GM23338 (cell line): Measurements from ENCODE around the gene ZSCAN21. TPM values are rescaled to one million over a fixed set of nuclear protein-coding genes. Genes with fewer than 3 reads are reported as not detected.

Experiments used
- ATAC-seq: fragments of 200-7000 bp; cut with Tn5 transposase; 3 replicates; pipeline ENCODE4 v1.9.1; 2020
- DNase-seq: peaks from one replicate; pipeline ENCODE4 v3.0.0-alpha.2; 2015; ENCODE audit warnings: low spot score
- H2AFZ ChIP-seq: fragments of 200-600 bp; sonication (generic); 2 replicates; pipeline ENCODE4 v1.8.0; 2016; ENCODE audit warnings: antibody characterized with exemption, mild to moderate bottlenecking, moderate library complexity
- H3F3A ChIP-seq: fragments of 200-600 bp; sonication (generic); replicated peaks from 2 replicates; pipeline ENCODE4 v1.8.0; 2017; ENCODE audit warnings: antibody characterized with exemption, mixed run types, low read depth
- H3K27ac ChIP-seq: fragments of 200-600 bp; sonication (generic); 2 replicates; pipeline ENCODE4 v1.6.1; 2016; ENCODE audit warnings: low read depth
- H3K27me3 ChIP-seq: fragments of 200-600 bp; sonication (generic); 2 replicates; pipeline ENCODE4 v1.8.0; 2016; ENCODE audit warnings: mild to moderate bottlenecking, mixed run types, moderate library complexity; ENCODE audit not compliant: insufficient read depth
- H3K36me3 ChIP-seq: fragments of 200-600 bp; sonication (generic); 2 replicates; pipeline ENCODE4 v1.8.0; 2016; ENCODE audit warnings: mild to moderate bottlenecking; ENCODE audit not compliant: insufficient read depth
- H3K4me1 ChIP-seq: fragments of 200-600 bp; sonication (generic); 2 replicates; pipeline ENCODE4 v1.8.0; 2016; ENCODE audit warnings: mild to moderate bottlenecking, moderate library complexity; ENCODE audit not compliant: insufficient read depth
- H3K4me2 ChIP-seq: fragments of 200-600 bp; sonication (generic); 2 replicates; pipeline ENCODE4 v1.7.1; 2017; ENCODE audit warnings: mixed run types
- H3K4me3 ChIP-seq: fragments of 200-600 bp; sonication (generic); 2 replicates; pipeline ENCODE4 v1.6.1; 2016; ENCODE audit warnings: mixed run types
- H3K79me2 ChIP-seq: fragments of 200-600 bp; sonication (generic); replicated peaks from 2 replicates; pipeline ENCODE4 v1.8.0; 2017; ENCODE audit warnings: mild to moderate bottlenecking; ENCODE audit not compliant: insufficient read depth
- H3K9me2 ChIP-seq: fragments of 200-600 bp; sonication (generic); 2 replicates; pipeline ENCODE4 v1.8.0; 2017; ENCODE audit not compliant: insufficient read depth
- H4K20me1 ChIP-seq: fragments of 200-600 bp; sonication (generic); replicated peaks from 2 replicates; pipeline ENCODE4 v1.8.0; 2017; ENCODE audit warnings: mild to moderate bottlenecking; ENCODE audit not compliant: insufficient read depth
- H3K27ac Mint-ChIP-seq: 2 replicates; pipeline ENCODE4 v1.8.0; 2020; ENCODE audit warnings: inconsistent platforms, mild to moderate bottlenecking, moderate library complexity, mixed read lengths
- H3K27me3 Mint-ChIP-seq: 3 replicates; pipeline ENCODE4 v1.8.0; 2022; ENCODE audit warnings: low read depth, mild to moderate bottlenecking, moderate library complexity, mixed read lengths, inconsistent platforms; ENCODE audit not compliant: insufficient read depth, poor library complexity
- H3K36me3 Mint-ChIP-seq: 3 replicates; pipeline ENCODE4 v1.8.0; 2021; ENCODE audit warnings: low read depth, mild to moderate bottlenecking, inconsistent platforms, moderate library complexity, mixed read lengths
- H3K4me1 Mint-ChIP-seq: 3 replicates; pipeline ENCODE4 v1.8.0; 2020; ENCODE audit warnings: mild to moderate bottlenecking, inconsistent platforms, mixed read lengths
- H3K4me3 Mint-ChIP-seq: 3 replicates; pipeline ENCODE4 v1.8.0; 2021; ENCODE audit warnings: moderate library complexity, mild to moderate bottlenecking, inconsistent platforms, mixed read lengths
- H3K9me3 Mint-ChIP-seq: 3 replicates; pipeline ENCODE4 v1.8.0; 2020; ENCODE audit warnings: moderate library complexity, mild to moderate bottlenecking, inconsistent platforms, mixed read lengths
- CREB1 ChIP-seq: fragments of 250-450 bp; sonication (Bioruptor Pico); IDR thresholded peaks from 2 replicates; pipeline ENCODE4 v1.5.0; 2020; ENCODE audit warnings: low read depth, mild to moderate bottlenecking, moderate library complexity
- EZH2 ChIP-seq: fragments of 200-600 bp; sonication (generic); IDR thresholded peaks from one replicate; pipeline ENCODE4 v1.8.0; 2017; ENCODE audit warnings: antibody characterized with exemption, mild to moderate bottlenecking, low read depth; ENCODE audit not compliant: unreplicated experiment
- EZH2phosphoT487 ChIP-seq: fragments of 200-600 bp; sonication (generic); IDR thresholded peaks from one replicate; pipeline ENCODE4 v1.8.1; 2018; ENCODE audit warnings: antibody characterized with exemption; ENCODE audit not compliant: unreplicated experiment
- JUNB ChIP-seq: IDR thresholded peaks from one replicate; pipeline ENCODE4 v1.6.1; 2016; ENCODE audit warnings: antibody characterized with exemption; ENCODE audit not compliant: unreplicated experiment
- NANOG ChIP-seq: IDR thresholded peaks from 2 replicates; pipeline ENCODE4 v1.6.1; 2016; ENCODE audit warnings: antibody characterized with exemption, borderline replicate concordance
- POLR2AphosphoS5 ChIP-seq: IDR thresholded peaks from 2 replicates; pipeline ENCODE4 v1.6.1; 2016; ENCODE audit warnings: antibody characterized with exemption, low read depth
- STAT1 ChIP-seq: IDR thresholded peaks from one replicate; pipeline ENCODE4 v1.6.1; 2016; ENCODE audit warnings: antibody characterized with exemption; ENCODE audit not compliant: unreplicated experiment
- ZNF114 ChIP-seq: fragments of 250-450 bp; sonication (Bioruptor Pico); IDR thresholded peaks from 2 replicates; pipeline ENCODE4 v1.5.0; 2020; ENCODE audit warnings: mild to moderate bottlenecking, moderate library complexity
- ZNF331 ChIP-seq: fragments of 250-450 bp; sonication (Bioruptor Pico); IDR thresholded peaks from 2 replicates; pipeline ENCODE4 v1.5.0; 2020; ENCODE audit warnings: low read depth, mild to moderate bottlenecking, moderate library complexity
- polyA plus RNA-seq: library from polyadenylated mRNA; unstranded; fragments of >200 nt; fragmentation: Nextera tagmentation; extraction: Ambion mirVana; gene quantifications from 2 replicates; pipeline ENCODE4 v1.2.1, GENCODE V29; 2016
- total RNA-seq: library from RNA; depleted of rRNA; stranded (reverse); fragments of >200 nt; shearing (Covaris generic); gene quantifications from 2 replicates; pipeline ENCODE4 v1.2.3, GENCODE V29; 2014
- TF ChIP-seq, protein P1 (sequence below): fragments of 250-450 bp; sonication (Bioruptor Pico); IDR thresholded peaks from 2 replicates; pipeline ENCODE4 v1.5.0; 2020; ENCODE audit warnings: mild to moderate bottlenecking, moderate library complexity
- TF ChIP-seq, protein P2 (sequence below): IDR thresholded peaks from one replicate; pipeline ENCODE4 v1.6.1; 2018; ENCODE audit warnings: antibody characterized with exemption; ENCODE audit not compliant: unreplicated experiment
- TF ChIP-seq, protein P3 (sequence below), 2 experiments: fragments of 200-600 bp in 1 of 2; sonication (generic) in 1 of 2; conservative IDR thresholded peaks; 2 replicates each; pipeline versions ENCODE4 v1.5.1 to v1.6.1; 2016 to 2017; ENCODE audit warnings: antibody characterized with exemption in 2 of 2, low read depth in 2 of 2, mild to moderate bottlenecking in 2 of 2, moderate library complexity in 1 of 2
- TF ChIP-seq, protein P4 (sequence below): IDR thresholded peaks from 2 replicates; pipeline ENCODE4 v1.6.1; 2016; ENCODE audit warnings: antibody characterized with exemption

The ZSCAN21 gene
- total and polyA plus RNA-seq, 2 experiments from 2014 or later = 15.7 to 21.8 TPM

DNA sequence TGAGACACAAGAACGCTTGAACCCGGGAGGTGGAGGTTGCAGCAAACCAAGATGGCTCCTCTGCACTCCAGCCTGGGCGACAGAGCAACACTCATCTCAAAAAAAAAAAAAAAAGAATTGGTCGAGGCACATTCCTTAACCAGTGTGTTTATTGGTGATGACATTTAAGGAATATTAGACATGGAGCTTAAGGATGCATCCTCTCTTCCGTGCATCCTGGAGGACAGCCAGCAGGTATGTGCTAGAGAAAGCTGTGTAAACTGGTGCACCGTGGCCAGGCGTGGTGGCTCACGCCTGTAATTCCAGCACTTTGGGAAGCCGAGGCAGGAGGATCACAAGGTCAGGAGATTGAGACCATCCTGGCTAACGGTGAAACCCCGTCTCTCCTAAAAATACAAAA is 22.4 kb upstream of the ZSCAN21 start:
- peaks cover 2% of the 10 kb centered on the region; the same call in 1 of the 2 replicates for H3K9me2 ChIP-seq
- ATAC-seq (no peak), DNase-seq (no peak)
- H4K20me1 ChIP-seq = no peaks in the 10 kb centered on the region; the same call in none of the 2 replicates
- Mint-ChIP-seq H3K27me3 (peaks cover 5% of the 10 kb centered on the region), H3K36me3 (peaks cover 65% of the 10 kb centered on the region), H3K9me3 (no peaks in the 10 kb centered on the region), H3K4me1 (no peaks in the 10 kb centered on the region), H3K4me3 (no peak overlapping the region), H3K27ac (no peak overlapping the region)
- H3K4me1 ChIP-seq = no peaks in the 10 kb centered on the region
- no peak overlapping the region for H3K4me3 ChIP-seq
- peaks cover 26% of the 10 kb centered on the region for H3K36me3 ChIP-seq
- H2AFZ ChIP-seq = no peak overlapping the region
- no peak for TF ChIP-seq POLR2AphosphoS5
- TF ChIP-seq ZNF114 = no peak
- TF ChIP-seq JUNB = no peak
- no peak for TF ChIP-seq NANOG
- TF ChIP-seq, protein P1, sequence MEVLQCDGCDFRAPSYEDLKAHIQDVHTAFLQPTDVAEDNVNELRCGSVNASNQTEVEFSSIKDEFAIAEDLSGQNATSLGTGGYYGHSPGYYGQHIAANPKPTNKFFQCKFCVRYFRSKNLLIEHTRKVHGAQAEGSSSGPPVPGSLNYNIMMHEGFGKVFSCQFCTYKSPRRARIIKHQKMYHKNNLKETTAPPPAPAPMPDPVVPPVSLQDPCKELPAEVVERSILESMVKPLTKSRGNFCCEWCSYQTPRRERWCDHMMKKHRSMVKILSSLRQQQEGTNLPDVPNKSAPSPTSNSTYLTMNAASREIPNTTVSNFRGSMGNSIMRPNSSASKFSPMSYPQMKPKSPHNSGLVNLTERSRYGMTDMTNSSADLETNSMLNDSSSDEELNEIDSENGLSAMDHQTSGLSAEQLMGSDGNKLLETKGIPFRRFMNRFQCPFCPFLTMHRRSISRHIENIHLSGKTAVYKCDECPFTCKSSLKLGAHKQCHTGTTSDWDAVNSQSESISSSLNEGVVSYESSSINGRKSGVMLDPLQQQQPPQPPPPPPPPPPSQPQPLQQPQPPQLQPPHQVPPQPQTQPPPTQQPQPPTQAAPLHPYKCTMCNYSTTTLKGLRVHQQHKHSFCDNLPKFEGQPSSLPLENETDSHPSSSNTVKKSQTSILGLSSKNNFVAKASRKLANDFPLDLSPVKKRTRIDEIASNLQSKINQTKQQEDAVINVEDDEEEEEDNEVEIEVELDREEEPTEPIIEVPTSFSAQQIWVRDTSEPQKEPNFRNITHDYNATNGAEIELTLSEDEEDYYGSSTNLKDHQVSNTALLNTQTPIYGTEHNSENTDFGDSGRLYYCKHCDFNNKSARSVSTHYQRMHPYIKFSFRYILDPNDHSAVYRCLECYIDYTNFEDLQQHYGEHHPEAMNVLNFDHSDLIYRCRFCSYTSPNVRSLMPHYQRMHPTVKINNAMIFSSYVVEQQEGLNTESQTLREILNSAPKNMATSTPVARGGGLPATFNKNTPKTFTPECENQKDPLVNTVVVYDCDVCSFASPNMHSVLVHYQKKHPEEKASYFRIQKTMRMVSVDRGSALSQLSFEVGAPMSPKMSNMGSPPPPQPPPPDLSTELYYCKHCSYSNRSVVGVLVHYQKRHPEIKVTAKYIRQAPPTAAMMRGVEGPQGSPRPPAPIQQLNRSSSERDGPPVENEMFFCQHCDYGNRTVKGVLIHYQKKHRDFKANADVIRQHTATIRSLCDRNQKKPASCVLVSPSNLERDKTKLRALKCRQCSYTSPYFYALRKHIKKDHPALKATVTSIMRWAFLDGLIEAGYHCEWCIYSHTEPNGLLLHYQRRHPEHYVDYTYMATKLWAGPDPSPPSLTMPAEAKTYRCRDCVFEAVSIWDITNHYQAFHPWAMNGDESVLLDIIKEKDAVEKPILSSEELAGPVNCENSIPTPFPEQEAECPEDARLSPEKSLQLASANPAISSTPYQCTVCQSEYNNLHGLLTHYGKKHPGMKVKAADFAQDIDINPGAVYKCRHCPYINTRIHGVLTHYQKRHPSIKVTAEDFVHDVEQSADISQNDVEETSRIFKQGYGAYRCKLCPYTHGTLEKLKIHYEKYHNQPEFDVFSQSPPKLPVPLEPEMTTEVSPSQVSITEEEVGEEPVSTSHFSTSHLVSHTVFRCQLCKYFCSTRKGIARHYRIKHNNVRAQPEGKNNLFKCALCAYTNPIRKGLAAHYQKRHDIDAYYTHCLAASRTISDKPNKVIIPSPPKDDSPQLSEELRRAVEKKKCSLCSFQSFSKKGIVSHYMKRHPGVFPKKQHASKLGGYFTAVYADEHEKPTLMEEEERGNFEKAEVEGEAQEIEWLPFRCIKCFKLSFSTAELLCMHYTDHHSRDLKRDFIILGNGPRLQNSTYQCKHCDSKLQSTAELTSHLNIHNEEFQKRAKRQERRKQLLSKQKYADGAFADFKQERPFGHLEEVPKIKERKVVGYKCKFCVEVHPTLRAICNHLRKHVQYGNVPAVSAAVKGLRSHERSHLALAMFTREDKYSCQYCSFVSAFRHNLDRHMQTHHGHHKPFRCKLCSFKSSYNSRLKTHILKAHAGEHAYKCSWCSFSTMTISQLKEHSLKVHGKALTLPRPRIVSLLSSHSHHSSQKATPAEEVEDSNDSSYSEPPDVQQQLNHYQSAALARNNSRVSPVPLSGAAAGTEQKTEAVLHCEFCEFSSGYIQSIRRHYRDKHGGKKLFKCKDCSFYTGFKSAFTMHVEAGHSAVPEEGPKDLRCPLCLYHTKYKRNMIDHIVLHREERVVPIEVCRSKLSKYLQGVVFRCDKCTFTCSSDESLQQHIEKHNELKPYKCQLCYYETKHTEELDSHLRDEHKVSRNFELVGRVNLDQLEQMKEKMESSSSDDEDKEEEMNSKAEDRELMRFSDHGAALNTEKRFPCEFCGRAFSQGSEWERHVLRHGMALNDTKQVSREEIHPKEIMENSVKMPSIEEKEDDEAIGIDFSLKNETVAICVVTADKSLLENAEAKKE = no peak
- TF ChIP-seq, protein P2, sequence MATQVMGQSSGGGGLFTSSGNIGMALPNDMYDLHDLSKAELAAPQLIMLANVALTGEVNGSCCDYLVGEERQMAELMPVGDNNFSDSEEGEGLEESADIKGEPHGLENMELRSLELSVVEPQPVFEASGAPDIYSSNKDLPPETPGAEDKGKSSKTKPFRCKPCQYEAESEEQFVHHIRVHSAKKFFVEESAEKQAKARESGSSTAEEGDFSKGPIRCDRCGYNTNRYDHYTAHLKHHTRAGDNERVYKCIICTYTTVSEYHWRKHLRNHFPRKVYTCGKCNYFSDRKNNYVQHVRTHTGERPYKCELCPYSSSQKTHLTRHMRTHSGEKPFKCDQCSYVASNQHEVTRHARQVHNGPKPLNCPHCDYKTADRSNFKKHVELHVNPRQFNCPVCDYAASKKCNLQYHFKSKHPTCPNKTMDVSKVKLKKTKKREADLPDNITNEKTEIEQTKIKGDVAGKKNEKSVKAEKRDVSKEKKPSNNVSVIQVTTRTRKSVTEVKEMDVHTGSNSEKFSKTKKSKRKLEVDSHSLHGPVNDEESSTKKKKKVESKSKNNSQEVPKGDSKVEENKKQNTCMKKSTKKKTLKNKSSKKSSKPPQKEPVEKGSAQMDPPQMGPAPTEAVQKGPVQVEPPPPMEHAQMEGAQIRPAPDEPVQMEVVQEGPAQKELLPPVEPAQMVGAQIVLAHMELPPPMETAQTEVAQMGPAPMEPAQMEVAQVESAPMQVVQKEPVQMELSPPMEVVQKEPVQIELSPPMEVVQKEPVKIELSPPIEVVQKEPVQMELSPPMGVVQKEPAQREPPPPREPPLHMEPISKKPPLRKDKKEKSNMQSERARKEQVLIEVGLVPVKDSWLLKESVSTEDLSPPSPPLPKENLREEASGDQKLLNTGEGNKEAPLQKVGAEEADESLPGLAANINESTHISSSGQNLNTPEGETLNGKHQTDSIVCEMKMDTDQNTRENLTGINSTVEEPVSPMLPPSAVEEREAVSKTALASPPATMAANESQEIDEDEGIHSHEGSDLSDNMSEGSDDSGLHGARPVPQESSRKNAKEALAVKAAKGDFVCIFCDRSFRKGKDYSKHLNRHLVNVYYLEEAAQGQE = no peak
- TF ChIP-seq, protein P3, sequence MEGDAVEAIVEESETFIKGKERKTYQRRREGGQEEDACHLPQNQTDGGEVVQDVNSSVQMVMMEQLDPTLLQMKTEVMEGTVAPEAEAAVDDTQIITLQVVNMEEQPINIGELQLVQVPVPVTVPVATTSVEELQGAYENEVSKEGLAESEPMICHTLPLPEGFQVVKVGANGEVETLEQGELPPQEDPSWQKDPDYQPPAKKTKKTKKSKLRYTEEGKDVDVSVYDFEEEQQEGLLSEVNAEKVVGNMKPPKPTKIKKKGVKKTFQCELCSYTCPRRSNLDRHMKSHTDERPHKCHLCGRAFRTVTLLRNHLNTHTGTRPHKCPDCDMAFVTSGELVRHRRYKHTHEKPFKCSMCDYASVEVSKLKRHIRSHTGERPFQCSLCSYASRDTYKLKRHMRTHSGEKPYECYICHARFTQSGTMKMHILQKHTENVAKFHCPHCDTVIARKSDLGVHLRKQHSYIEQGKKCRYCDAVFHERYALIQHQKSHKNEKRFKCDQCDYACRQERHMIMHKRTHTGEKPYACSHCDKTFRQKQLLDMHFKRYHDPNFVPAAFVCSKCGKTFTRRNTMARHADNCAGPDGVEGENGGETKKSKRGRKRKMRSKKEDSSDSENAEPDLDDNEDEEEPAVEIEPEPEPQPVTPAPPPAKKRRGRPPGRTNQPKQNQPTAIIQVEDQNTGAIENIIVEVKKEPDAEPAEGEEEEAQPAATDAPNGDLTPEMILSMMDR (conservative IDR thresholded peaks at IDR 0.05; ENCODE audit: low read depth in 2 of 2) = no peak
- no peak for TF ChIP-seq CREB1 (CRISPR knock-in tag)
- no peak for TF ChIP-seq EZH2phosphoT487
- TF ChIP-seq, protein P4, sequence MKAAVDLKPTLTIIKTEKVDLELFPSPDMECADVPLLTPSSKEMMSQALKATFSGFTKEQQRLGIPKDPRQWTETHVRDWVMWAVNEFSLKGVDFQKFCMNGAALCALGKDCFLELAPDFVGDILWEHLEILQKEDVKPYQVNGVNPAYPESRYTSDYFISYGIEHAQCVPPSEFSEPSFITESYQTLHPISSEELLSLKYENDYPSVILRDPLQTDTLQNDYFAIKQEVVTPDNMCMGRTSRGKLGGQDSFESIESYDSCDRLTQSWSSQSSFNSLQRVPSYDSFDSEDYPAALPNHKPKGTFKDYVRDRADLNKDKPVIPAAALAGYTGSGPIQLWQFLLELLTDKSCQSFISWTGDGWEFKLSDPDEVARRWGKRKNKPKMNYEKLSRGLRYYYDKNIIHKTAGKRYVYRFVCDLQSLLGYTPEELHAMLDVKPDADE = no peak
- TF ChIP-seq ZNF331 (CRISPR knock-in tag) = no peak
- TF ChIP-seq STAT1 = no peak
- no peak for TF ChIP-seq EZH2
- no peak overlapping the region for H3K27ac ChIP-seq
- peaks cover 2% of the 10 kb centered on the region; the same call in 1 of the 2 replicates for H3K79me2 ChIP-seq
- no peak overlapping the region for H3K4me2 ChIP-seq
- H3K27me3 ChIP-seq = no peaks in the 10 kb centered on the region
- H3F3A ChIP-seq = peaks cover 6% of the 10 kb centered on the region; the same call in 1 of the 2 replicates
